HG03135 (cell line): Measurements from ENCODE around the gene RAD51C.
"Not testable (repeated sequence)": the region's sequence is repeated elsewhere in the genome, so short reads cannot be mapped to it uniquely, and the experiment has no call there.

Experiments
- ATAC-seq: cut with Tn5 transposase; IDR thresholded peaks from one replicate; pipeline ENCODE4 v1.9.1; 2021; ENCODE audit warnings: mild to moderate bottlenecking, moderate library complexity; ENCODE audit not compliant: unreplicated experiment

The RAD51C gene

GRCh38 chr17:58692239-58693055 is at the start of gene RAD51C:
Gene RAD51C, plus strand, starts transcription at chr17:58692602. Its CDS starts 42 bp downstream, at chr17:58692644.
- ATAC-seq: peak; percentile 96

GRCh38 chr17:58643147-58643546 is 49.3 kb upstream of the RAD51C start:
- no peak for ATAC-seq

- ATAC-seq: no peak
These were observed 44.2 kb upstream of the RAD51C start for GRCh38 chr17:58648236-58648635.

- not testable (repeated sequence) for ATAC-seq
These were observed 34.2 kb upstream of the RAD51C start for GRCh38 chr17:58657962-58658803.

GRCh38 chr17:58658804-58659713 is 33.3 kb upstream of the RAD51C start:
- peak; percentile 64 for ATAC-seq

GRCh38 chr17:58659714-58660084 is 32.7 kb upstream of the RAD51C start:
- ATAC-seq: not testable (repeated sequence)

- ATAC-seq: no peak
These were observed 31.8 kb upstream of the RAD51C start for GRCh38 chr17:58660621-58661020.

- ATAC-seq: no peak
These were observed 30.9 kb upstream of the RAD51C start for GRCh38 chr17:58661499-58661898.

- ATAC-seq: no peak
These were observed 28.1 kb upstream of the RAD51C start for GRCh38 chr17:58664302-58664701.

GRCh38 chr17:58665946-58666857 is 26.2 kb upstream of the RAD51C start:
- no peak for ATAC-seq

GRCh38 chr17:58666858-58667267 is 25.5 kb upstream of the RAD51C start:
- no peak for ATAC-seq

GRCh38 chr17:58667934-58668597 is 24.3 kb upstream of the RAD51C start:
- ATAC-seq: no peak

- no peak for ATAC-seq
These were observed 23.8 kb upstream of the RAD51C start for GRCh38 chr17:58668598-58668935.

- no peak for ATAC-seq
These were observed 22.5 kb upstream of the RAD51C start for GRCh38 chr17:58669853-58670252.

- no peak for ATAC-seq
These were observed 20.4 kb upstream of the RAD51C start for GRCh38 chr17:58671969-58672368.

- ATAC-seq: no peak
These were observed 15.1 kb upstream of the RAD51C start for GRCh38 chr17:58677194-58677880.

GRCh38 chr17:58678287-58678686 is 14.1 kb upstream of the RAD51C start:
- ATAC-seq: not testable (repeated sequence)

GRCh38 chr17:58679263-58680037 is 13.0 kb upstream of the RAD51C start:
- ATAC-seq: no peak
